Stimulated activated CD4-positive, alpha-beta T cell treated with anti-CD3 and anti-CD28 coated beads, Interleukin-1b, Interleukin-23, amount 100 ng/mL, for 48 hours (primary cell): Measurements from ENCODE around the gene HBQ1.
"Not testable (repeated sequence)": the region's sequence is repeated elsewhere in the genome, so short reads cannot be mapped to it uniquely, and the experiment has no call there.

Source experiments
- DNase-seq: peaks from one replicate; pipeline ENCODE4 v3.0.0-alpha.2; 2020

Gene HBQ1

GRCh38 chr16:180101-180675 is at the start of gene HBQ1:
HBQ1 (plus strand) TSS chr16:180459; CDS start chr16:180487, 28 bp downstream.
- no peak for DNase-seq

DNA sequence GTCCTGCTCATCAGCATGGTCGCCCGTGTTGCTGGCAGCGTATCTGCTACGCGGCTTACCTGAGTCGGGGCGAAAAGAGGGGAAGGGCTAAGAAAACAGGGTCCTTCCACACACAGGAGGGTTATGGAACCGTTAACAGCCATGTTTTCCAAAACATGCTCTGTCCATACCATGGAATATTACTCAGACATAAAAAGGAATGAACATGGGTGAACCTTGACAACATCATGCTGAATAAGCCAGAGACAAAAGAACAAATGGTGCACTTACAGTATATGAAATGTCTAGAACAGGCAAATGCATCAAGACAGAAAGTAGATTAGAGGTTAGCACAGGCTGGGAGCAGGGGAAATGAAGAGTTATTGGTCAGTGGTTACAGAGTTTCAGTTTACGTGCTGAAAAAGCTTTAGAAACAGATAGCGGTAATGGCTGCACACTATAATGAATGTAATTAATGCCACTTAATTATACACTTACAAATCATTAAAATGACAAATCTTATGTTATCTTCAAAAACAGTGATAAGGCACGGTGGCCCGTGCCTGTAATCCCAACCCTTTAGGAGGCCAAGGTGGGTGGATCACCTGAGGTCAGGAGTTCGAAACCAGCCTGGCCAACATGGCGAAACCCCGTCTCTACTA is 49.6 kb upstream of the HBQ1 start:
- no peak for DNase-seq

DNA sequence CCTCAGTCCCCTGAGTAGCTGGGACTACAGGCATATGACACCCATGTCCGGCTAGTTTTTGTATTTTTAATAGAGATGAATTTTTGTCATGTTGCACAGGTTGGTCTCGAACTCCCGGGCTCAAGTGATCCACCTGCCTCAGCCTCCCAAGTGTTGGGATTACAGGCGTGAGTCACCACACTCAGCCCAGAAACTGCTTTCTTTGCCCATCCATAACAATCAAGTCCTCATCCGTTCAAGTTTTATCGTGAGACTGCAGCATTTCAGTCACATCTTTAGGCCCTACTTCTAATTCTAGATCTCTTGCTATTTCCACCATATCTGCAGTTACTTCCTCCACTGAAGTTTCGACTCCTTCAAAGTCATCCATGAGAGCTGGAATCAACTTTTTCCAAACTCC is 48.1 kb upstream of the HBQ1 start:
- DNase-seq = no peak

DNA sequence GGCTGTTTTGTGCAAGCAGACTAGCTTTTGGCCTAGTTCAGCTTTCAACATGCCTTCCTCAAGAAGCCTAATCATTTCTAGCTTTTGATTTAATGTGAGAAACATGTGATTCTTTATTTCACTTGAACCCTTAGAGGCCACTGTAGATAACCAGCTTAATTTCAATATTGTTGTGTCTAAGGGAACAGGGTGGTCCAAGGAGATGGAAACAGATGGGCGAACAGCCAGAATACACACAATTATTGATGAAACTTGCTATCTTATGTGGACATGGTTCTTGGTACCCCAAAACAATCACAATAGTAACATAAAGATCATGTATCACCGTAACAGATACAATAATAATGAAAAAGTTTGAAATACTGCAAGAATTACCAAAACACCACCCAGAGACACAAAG is 46.5 kb upstream of the HBQ1 start:
- no peak for DNase-seq

- DNase-seq = peak; percentile 25
Measured at GRCh38 chr16:138049-138417, 42.2 kb upstream of the HBQ1 start.

GRCh38 chr16:140175-140857 is 39.9 kb upstream of the HBQ1 start:
- no peak for DNase-seq

DNA sequence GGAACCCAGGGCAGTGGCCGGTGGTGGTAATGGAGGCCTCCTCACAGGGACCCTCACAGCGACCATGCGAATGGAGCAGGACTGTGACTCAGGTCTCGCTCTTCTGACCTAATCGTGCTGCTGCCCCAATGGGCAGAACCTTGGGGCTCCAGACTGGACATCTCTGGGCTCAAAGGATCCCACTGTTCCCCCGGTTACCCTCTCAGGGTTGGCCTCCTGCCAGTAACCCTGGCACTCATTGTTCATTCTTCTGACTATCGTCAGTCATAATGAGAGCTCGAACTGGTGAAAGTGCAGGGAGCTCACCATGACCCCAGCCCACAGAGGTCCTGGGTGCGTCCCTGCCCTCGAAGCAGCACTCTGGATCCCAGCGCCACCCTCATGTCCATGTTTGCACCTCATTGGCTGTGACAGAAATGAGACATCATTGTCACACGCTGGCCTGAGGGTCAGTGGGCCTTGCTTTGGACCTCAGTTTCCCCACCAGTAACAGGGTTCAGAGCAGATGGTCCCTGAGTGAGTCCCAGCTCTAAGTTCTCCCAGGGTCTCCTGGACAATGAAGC is 37.8 kb upstream of the HBQ1 start:
- no peak for DNase-seq

GRCh38 chr16:143047-143446 is 37.2 kb upstream of the HBQ1 start:
- no peak for DNase-seq

DNA sequence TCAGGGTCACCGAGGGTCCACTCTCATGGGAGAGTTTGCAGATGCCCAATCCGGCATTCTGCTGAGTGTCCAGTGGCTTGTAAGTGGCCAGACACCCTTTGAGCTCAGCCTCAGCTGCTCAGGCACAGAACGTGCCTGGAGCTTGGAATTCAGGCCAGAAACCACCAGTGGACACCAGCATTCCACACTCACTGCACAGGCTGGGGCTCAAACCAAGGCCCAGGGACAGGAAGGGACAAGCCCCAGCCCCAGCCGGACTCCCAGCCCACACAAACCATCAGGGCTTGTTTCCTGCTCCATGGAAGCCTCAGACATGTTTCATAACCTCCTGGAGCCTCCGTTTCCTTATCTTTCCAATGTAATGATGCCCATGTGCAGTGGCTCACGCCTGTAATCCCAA is 36.8 kb upstream of the HBQ1 start:
- no peak for DNase-seq

DNA sequence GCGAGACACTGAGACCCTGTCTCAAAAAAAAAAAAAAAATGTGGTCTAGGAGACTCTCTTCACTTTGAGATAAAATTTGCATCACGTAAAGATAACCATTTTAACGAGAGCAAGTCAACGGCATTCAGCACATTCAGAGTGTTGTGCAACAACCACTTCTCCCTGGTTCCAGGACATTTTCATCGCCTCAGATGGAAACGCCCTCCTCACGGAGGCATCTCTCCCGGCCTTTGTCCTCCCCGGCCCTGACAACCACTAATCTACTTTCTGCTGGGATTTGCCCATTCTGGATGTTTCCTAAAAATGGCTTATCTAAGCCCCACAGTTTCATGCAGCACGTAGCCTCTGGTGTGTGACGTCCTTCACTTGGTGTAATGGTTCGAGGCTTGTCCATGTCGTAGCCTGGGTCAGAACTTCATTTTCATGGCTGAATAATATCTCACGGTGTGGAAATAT is 35.4 kb upstream of the HBQ1 start:
- DNase-seq = no peak

DNA sequence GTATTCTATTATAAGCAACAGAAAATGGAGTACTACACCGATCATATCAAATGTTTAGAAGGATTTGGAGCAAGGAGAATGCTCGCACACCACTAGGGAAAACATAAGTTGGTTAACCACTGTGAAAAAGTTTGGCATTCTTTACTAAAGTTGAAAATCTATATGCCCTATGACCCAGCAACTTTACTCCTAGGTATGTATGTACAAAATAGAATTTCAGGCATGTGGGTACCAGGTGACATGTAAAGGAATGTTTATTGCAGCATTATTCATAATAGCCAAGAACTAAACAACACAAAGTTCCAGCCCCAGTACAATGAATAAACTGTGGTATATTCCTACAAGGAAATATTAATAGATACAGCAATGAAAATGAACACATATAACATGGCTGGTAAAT is 33.6 kb upstream of the HBQ1 start:
- DNase-seq = no peak

GRCh38 chr16:149024-149660 is 31.1 kb upstream of the HBQ1 start:
- DNase-seq = no peak

GRCh38 chr16:152141-153128 is 27.8 kb upstream of the HBQ1 start, which contains the start of gene HBZ:
HBZ (plus strand) TSS chr16:152644; CDS start chr16:152910, 266 bp downstream.
- no peak for DNase-seq

- DNase-seq = not testable (repeated sequence)
Measured at GRCh38 chr16:153129-153521, 27.1 kb upstream of the HBQ1 start.

DNA sequence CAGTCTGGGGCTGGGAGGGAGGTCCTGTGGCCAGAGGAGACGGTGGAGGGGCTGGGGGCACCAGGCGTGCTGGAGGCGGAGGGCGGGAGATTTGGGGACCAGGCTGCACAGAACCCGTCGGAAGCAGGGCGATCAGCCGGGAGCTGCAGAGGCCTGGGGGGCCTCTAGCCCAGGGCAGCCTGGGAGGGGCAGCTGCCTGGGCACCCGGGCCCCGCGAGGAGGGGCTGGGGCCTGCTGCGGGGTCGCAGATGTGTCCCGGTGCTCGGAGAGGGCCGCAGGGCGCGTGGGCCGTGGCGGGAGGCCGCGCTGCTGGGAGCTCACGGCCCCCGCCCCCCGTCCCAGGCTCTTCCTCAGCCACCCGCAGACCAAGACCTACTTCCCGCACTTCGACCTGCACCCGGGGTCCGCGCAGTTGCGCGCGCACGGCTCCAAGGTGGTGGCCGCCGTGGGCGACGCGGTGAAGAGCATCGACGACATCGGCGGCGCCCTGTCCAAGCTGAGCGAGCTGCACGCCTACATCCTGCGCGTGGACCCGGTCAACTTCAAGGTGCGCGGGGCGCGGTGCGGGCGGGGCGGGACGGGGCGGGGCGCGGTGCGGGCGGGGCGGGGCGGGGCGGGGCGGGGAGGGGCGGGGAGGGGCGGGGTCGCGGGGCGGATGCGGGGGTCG is 26.6 kb upstream of the HBQ1 start:
- not testable (repeated sequence) for DNase-seq

DNA sequence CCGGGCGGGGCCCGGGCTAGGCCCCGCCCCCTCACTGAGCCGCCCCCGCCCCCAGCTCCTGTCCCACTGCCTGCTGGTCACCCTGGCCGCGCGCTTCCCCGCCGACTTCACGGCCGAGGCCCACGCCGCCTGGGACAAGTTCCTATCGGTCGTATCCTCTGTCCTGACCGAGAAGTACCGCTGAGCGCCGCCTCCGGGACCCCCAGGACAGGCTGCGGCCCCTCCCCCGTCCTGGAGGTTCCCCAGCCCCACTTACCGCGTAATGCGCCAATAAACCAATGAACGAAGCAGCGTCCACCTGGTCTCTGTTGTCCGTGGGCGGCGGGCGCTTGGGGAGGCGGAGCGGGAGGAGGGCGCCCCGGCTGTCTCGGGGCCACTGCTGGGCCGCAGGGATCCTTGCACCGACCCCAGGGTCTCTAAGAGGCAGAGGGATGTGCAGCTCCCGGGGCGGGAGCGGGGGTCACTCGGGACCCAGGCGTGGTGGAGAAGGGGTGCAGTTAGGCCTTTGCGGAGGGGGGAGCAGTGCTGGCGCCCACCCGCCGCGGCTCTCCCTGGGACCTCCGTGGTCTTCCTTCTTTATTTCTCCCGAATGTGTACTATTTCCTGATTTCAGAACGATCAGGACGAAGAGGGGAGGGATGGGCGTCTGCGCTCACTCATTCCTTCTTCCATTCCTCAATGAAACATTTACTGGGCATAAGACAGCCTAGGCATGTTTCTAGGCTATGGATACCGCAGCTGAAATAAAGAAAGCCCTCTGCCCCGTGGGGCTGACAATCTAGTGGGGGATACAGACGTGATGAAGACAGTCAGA is 25.8 kb upstream of the HBQ1 start:
- peak; percentile 22 for DNase-seq

DNA sequence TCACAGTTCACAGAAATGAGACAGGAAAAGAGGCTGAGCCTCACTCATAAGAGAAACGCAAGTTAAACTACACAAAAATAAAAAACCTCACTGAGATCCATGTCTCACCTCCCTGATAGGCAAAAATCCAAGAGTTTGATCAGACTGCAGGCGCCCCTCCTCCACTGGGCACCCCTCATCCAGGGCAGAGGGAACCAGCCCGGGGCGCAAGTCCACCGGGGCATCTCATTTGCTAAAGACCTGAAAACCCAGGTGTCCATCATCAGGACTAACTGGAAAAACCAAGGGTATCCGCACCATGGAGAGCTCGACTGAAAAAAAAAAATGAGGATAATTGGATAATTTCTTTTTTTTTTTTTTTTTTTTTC is 25.2 kb upstream of the HBQ1 start:
- DNase-seq = no peak

DNA sequence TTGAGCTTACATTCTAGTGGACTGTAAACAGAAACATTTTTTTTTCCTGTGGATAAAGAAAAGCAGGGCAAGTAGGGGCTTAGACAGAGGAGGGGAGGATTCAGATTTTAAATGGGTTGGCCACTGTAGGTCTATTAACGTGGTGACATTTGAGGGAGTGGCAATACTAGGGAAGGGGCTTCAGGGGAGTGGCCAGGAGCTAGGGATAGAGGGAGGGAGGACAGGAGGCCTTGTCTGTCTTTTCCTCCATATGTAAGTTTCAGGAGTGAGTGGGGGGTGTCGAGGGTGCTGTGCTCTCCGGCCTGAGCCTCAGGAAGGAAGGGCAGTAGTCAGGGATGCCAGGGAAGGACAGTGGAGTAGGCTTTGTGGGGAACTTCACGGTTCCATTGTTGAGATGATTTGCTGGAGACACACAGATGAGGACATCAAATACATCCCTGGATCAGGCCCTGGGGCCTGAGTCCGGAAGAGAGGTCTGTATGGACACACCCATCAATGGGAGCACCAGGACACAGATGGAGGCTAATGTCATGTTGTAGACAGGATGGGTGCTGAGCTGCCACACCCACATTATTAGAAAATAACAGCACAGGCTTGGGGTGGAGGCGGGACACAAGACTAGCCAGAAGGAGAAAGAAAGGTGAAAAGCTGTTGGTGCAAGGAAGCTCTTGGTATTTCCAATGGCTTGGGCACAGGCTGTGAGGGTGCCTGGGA is 21.0 kb upstream of the HBQ1 start:
- DNase-seq = no peak

GRCh38 chr16:160242-160641 is 20.0 kb upstream of the HBQ1 start:
- not testable (repeated sequence) for DNase-seq

- DNase-seq = no peak
Measured at GRCh38 chr16:160691-161190, 19.5 kb upstream of the HBQ1 start.
